Stimulated activated CD4-positive, alpha-beta T cell treated with anti-CD3 and anti-CD28 coated beads, Interleukin-2, amount 100 ng/mL, for 4 hours (primary cell): ENCODE measurements around the gene MED13L.

ENCODE experiments used
- DNase-seq: peaks from one replicate; pipeline ENCODE4 v3.0.0-alpha.2; 2020; ENCODE audit warnings: low read depth

MED13L gene

GRCh38 chr12:116277467-116278278 is at the start of gene MED13L:
Gene MED13L (minus strand): TSS chr12:116277693. CDS start chr12:116277131, 562 bp downstream.
- DNase-seq, result peak; percentile 83

- no peak for DNase-seq
Measured at GRCh38 chr12:116325336-116325664, 47.8 kb upstream of the MED13L start.

GRCh38 chr12:116324654-116325335 is 47.3 kb upstream of the MED13L start:
- no peak for DNase-seq

- DNase-seq, result no peak
Measured at GRCh38 chr12:116323406-116324386, 46.2 kb upstream of the MED13L start.

GRCh38 chr12:116321913-116322312 is 44.4 kb upstream of the MED13L start:
- DNase-seq, result no peak

GRCh38 chr12:116320791-116321217 is 43.3 kb upstream of the MED13L start:
- DNase-seq, result no peak

GRCh38 chr12:116319898-116320621 is 42.6 kb upstream of the MED13L start:
- DNase-seq, result no peak

GRCh38 chr12:116319233-116319897 is 41.9 kb upstream of the MED13L start:
- DNase-seq, result no peak

GRCh38 chr12:116318576-116319232 is 41.2 kb upstream of the MED13L start:
- no peak for DNase-seq

GRCh38 chr12:116317986-116318575 is 40.6 kb upstream of the MED13L start:
- no peak for DNase-seq

GRCh38 chr12:116317139-116317538 is 39.6 kb upstream of the MED13L start:
- DNase-seq, result no peak

- no peak for DNase-seq
Measured at GRCh38 chr12:116314477-116314876, 37.0 kb upstream of the MED13L start.

GRCh38 chr12:116313194-116313927 is 35.9 kb upstream of the MED13L start:
- no peak for DNase-seq

GRCh38 chr12:116310082-116310481 is 32.6 kb upstream of the MED13L start:
- no peak for DNase-seq

- no peak for DNase-seq
Measured at GRCh38 chr12:116309343-116309742, 31.9 kb upstream of the MED13L start.

- DNase-seq, result no peak
Measured at GRCh38 chr12:116308647-116309046, 31.2 kb upstream of the MED13L start.

- no peak for DNase-seq
Measured at GRCh38 chr12:116306968-116307367, 29.5 kb upstream of the MED13L start.

GRCh38 chr12:116306506-116306905 is 29.0 kb upstream of the MED13L start:
- no peak for DNase-seq

- no peak for DNase-seq
Measured at GRCh38 chr12:116304621-116305020, 27.1 kb upstream of the MED13L start.
